HFF-Myc (cell line): Measurements from ENCODE around the gene ARHGEF19.
"Not testable (repeated sequence)": the region's sequence is repeated elsewhere in the genome, so short reads cannot be mapped to it uniquely, and the experiment has no call there.

Experiments
- DNase-seq: peaks from one replicate; pipeline ENCODE4 v3.0.0-alpha.2; 2011; ENCODE audit warnings: low read depth; ENCODE audit errors: extremely low read depth
- H3K4me3 ChIP-seq: replicated peaks from 2 replicates; pipeline ENCODE4 v1.5.1; 2011; ENCODE audit warnings: low read depth, mild to moderate bottlenecking, control low read depth, low read length
- CTCF ChIP-seq: IDR thresholded peaks from 2 replicates; pipeline ENCODE4 v1.5.1; 2012; ENCODE audit warnings: mild to moderate bottlenecking, low read depth, low read length, control low read depth; ENCODE audit errors: missing control alignments

The ARHGEF19 gene

GRCh38 chr1:16219968-16220500 is 7.6 kb upstream of the ARHGEF19 start:
- H3K4me3 ChIP-seq = no peak overlapping the region

GRCh38 chr1:16218674-16219071 is 6.2 kb upstream of the ARHGEF19 start:
- no peak for TF ChIP-seq CTCF
- H3K4me3 ChIP-seq = no peak overlapping the region
- DNase-seq = no peak

More at GRCh38 chr1:16219968-16220500, 7.6 kb upstream of the ARHGEF19 start:
- TF ChIP-seq CTCF = no peak
- DNase-seq = no peak

GRCh38 chr1:16218014-16218673 is 5.7 kb upstream of the ARHGEF19 start:
- no peak overlapping the region for H3K4me3 ChIP-seq
- no peak for TF ChIP-seq CTCF
- no peak for DNase-seq

GRCh38 chr1:16217061-16217785 is 4.8 kb upstream of the ARHGEF19 start:
- peak overlapping the region; percentile 33 for H3K4me3 ChIP-seq
- no peak for TF ChIP-seq CTCF
- peak; percentile 87 for DNase-seq

GRCh38 chr1:16215882-16216753 is 3.7 kb upstream of the ARHGEF19 start:
- peak overlapping the region; percentile 33 for H3K4me3 ChIP-seq
- no peak for DNase-seq
- no peak for TF ChIP-seq CTCF

- not testable (repeated sequence) for DNase-seq, H3K4me3 ChIP-seq
These were observed 2.8 kb upstream of the ARHGEF19 start for GRCh38 chr1:16215240-16215639.

- not testable (repeated sequence) for DNase-seq, H3K4me3 ChIP-seq
These were observed 1.1 kb upstream of the ARHGEF19 start for GRCh38 chr1:16213544-16213943.
